Hepatocyte (in vitro differentiated cells): Measurements from ENCODE around the gene RNF212B. TPM values are rescaled to one million over a fixed set of nuclear protein-coding genes. Genes with fewer than 3 reads are reported as not detected.

Experiments used
- DNase-seq: peaks from one replicate; pipeline ENCODE4 v3.0.0-alpha.2; 2016; ENCODE audit warnings: low spot score
- H2AFZ ChIP-seq: fragments of 200-600 bp; sonication (generic); 2 replicates; pipeline ENCODE4 v1.6.0; 2016; ENCODE audit warnings: antibody characterized with exemption, mild to moderate bottlenecking
- H3K27ac ChIP-seq: fragments of 200-600 bp; sonication (generic); 2 replicates; pipeline ENCODE4 v1.5.1; 2016; ENCODE audit warnings: mild to moderate bottlenecking
- H3K27me3 ChIP-seq: fragments of 200-600 bp; sonication (generic); 2 replicates; pipeline ENCODE4 v1.6.1; 2016
- H3K36me3 ChIP-seq: fragments of 200-600 bp; sonication (generic); replicated peaks from 2 replicates; pipeline ENCODE4 v1.5.1; 2016; ENCODE audit warnings: low read depth; ENCODE audit not compliant: insufficient read depth
- H3K4me1 ChIP-seq: fragments of 200-600 bp; sonication (generic); 2 replicates; pipeline ENCODE4 v1.5.1; 2016; ENCODE audit warnings: mild to moderate bottlenecking, moderate library complexity; ENCODE audit not compliant: insufficient read depth
- H3K4me2 ChIP-seq: fragments of 200-600 bp; sonication (generic); 2 replicates; pipeline ENCODE4 v1.6.0; 2016
- H3K4me3 ChIP-seq: fragments of 200-600 bp; sonication (generic); 2 replicates; pipeline ENCODE4 v1.5.1; 2016; ENCODE audit warnings: mild to moderate bottlenecking
- H3K79me2 ChIP-seq: fragments of 200-600 bp; sonication (generic); 2 replicates; pipeline ENCODE4 v1.6.0; 2017; ENCODE audit warnings: mild to moderate bottlenecking
- H3K9me2 ChIP-seq: fragments of 200-600 bp; sonication (generic); replicated peaks from 2 replicates; pipeline ENCODE4 v1.6.0; 2017; ENCODE audit warnings: mild to moderate bottlenecking; ENCODE audit not compliant: insufficient read depth
- H3K9me3 ChIP-seq: fragments of 200-600 bp; sonication (generic); 2 replicates; pipeline ENCODE4 v1.5.1; 2016; ENCODE audit warnings: low read depth, mild to moderate bottlenecking
- H4K20me1 ChIP-seq: fragments of 200-600 bp; sonication (generic); 2 replicates; pipeline ENCODE4 v1.6.0; 2016; ENCODE audit warnings: mild to moderate bottlenecking; ENCODE audit not compliant: insufficient read depth, poor library complexity, severe bottlenecking
- EZH2 ChIP-seq: fragments of 200-600 bp; sonication (generic); IDR thresholded peaks from 2 replicates; pipeline ENCODE4 v1.6.1; 2016; ENCODE audit warnings: antibody characterized with exemption, mild to moderate bottlenecking, borderline replicate concordance
- EZH2phosphoT487 ChIP-seq: fragments of 200-600 bp; sonication (generic); IDR thresholded peaks from one replicate; pipeline ENCODE4 v1.6.1; 2018; ENCODE audit warnings: antibody characterized with exemption, mild to moderate bottlenecking, low read depth, moderate library complexity; ENCODE audit not compliant: unreplicated experiment, severe bottlenecking
- WGBS: methylation state at CpG from one replicate; pipeline ENCODE4 v1.1.6; 2016; ENCODE audit warnings: low lambda C conversion rate; ENCODE audit errors: missing lambda C conversion rate; 5-methylcytosine and 5-hydroxymethylcytosine counted together
- polyA plus RNA-seq: library from polyadenylated mRNA; unstranded; fragments of >200 nt; fragmentation: Nextera tagmentation; extraction: Ambion mirVana; gene quantifications from 2 replicates; pipeline ENCODE4 v1.2.1, GENCODE V29; 2016
- total RNA-seq: library from RNA; depleted of rRNA; stranded (reverse); fragments of >200 nt; gene quantifications from 2 replicates; pipeline ENCODE4 v1.2.3, GENCODE V29; 2014
- TF ChIP-seq, protein P1 (sequence below): fragments of 200-600 bp; sonication (generic); IDR thresholded peaks from 2 replicates; pipeline ENCODE4 v1.5.1; 2016; ENCODE audit warnings: antibody characterized with exemption, mild to moderate bottlenecking; ENCODE audit not compliant: poor library complexity

RNF212B gene
- total and polyA plus RNA-seq, 2 experiments from 2014 or later: 0.17 TPM; not detected in 1

DNA sequence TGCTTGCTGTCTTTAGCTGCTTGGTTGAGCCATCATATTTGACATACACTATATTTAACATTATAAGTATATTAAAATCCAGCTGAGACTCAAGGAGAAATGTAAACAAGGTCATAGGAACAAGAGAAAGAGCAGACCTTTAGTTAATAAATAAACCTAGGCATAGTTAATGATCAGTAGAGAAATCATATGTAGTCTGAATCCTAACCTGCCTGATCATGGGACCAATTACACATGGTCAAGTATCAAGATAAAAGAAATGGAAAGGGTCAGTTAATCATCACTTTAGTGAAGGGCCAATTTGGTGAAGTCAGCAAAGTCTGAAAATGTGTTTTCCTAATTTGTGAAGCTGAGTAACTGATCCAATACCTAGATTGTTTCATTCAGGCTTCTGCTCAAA is 7.5 kb downstream of the RNF212B start:
- no peak for TF ChIP-seq EZH2phosphoT487
- TF ChIP-seq, protein P1, sequence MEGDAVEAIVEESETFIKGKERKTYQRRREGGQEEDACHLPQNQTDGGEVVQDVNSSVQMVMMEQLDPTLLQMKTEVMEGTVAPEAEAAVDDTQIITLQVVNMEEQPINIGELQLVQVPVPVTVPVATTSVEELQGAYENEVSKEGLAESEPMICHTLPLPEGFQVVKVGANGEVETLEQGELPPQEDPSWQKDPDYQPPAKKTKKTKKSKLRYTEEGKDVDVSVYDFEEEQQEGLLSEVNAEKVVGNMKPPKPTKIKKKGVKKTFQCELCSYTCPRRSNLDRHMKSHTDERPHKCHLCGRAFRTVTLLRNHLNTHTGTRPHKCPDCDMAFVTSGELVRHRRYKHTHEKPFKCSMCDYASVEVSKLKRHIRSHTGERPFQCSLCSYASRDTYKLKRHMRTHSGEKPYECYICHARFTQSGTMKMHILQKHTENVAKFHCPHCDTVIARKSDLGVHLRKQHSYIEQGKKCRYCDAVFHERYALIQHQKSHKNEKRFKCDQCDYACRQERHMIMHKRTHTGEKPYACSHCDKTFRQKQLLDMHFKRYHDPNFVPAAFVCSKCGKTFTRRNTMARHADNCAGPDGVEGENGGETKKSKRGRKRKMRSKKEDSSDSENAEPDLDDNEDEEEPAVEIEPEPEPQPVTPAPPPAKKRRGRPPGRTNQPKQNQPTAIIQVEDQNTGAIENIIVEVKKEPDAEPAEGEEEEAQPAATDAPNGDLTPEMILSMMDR: no peak
- TF ChIP-seq EZH2: no peak

DNA sequence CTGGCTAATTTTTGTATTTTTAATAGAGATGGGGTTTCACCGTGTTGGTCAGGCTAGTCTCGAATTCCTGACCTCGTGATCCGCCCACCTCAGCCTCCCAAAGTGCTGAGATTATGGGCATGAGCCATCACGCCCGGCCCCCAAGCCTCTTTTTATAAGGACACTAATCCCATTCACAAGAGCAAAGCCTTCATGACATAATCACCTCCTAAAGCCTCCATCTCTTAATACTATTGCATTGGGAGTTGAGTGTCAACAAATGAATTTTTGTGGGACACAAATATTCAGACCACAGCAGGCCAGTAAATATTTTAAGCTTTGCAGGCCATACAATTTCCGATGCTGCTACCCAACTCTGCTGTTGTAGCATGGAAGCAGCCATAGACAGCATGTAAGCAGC is 10.9 kb downstream of the RNF212B start:
- Histone ChIP-seq H3K36me3 (no peaks in the 10 kb centered on the region), H3K27ac (no peak overlapping the region), H2AFZ (no peak overlapping the region), H3K4me2 (no peak overlapping the region), H4K20me1 (no peaks in the 10 kb centered on the region), H3K9me2 (no peaks in the 10 kb centered on the region), H3K9me3 (no peaks in the 10 kb centered on the region), H3K4me1 (peaks cover 10% of the 10 kb centered on the region), H3K4me3 (no peak overlapping the region), H3K79me2 (no peaks in the 10 kb centered on the region), H3K27me3 (no peaks in the 10 kb centered on the region)
- DNase-seq: no peak
- WGBS: 81% methylated on average over 7 of the region's 7 CpGs
- TF ChIP-seq, protein P1: no peak
- TF ChIP-seq EZH2 (no peak), EZH2phosphoT487 (no peak)

More for the DNA sequence above, 7.5 kb downstream of the RNF212B start:
- Histone ChIP-seq H3K4me1 (peaks cover 10% of the 10 kb centered on the region), H3K9me3 (no peaks in the 10 kb centered on the region), H2AFZ (no peak overlapping the region), H3K36me3 (no peaks in the 10 kb centered on the region), H3K79me2 (no peaks in the 10 kb centered on the region), H3K4me3 (no peak overlapping the region), H3K27ac (peak overlapping the region; percentile 80), H3K4me2 (peak overlapping the region; percentile 22), H4K20me1 (no peaks in the 10 kb centered on the region), H3K27me3 (no peaks in the 10 kb centered on the region), H3K9me2 (no peaks in the 10 kb centered on the region)
- peak; percentile 30 for DNase-seq

DNA sequence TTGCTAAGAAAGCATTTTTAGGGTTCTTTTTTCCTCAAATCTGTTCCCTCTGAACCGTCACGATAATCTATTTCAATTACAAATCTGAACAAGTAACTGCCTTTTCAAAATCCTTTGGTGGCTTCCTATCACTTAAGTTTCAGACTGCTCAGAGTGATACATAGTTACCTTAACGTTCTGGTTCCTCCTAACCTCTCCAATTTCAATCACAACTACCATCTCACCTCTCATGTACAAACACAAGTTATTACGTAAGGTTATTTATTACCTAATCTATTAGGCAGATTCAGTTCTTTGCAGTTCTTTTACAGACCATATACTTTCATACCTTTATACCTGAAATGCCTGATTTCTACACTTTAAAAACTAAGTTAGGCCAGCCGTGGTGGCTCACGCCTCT is 12.1 kb downstream of the RNF212B start:
- no peak for TF ChIP-seq EZH2phosphoT487
- TF ChIP-seq, protein P1: no peak
- no peak for TF ChIP-seq EZH2
- 78% methylated on average over 6 of the region's 6 CpGs for WGBS
- Histone ChIP-seq H3K4me1 (peaks cover 4% of the 10 kb centered on the region), H3K9me2 (no peaks in the 10 kb centered on the region), H3K9me3 (no peaks in the 10 kb centered on the region), H4K20me1 (no peaks in the 10 kb centered on the region), H3K27ac (no peak overlapping the region), H2AFZ (no peak overlapping the region), H3K27me3 (no peaks in the 10 kb centered on the region), H3K36me3 (no peaks in the 10 kb centered on the region), H3K4me3 (no peak overlapping the region), H3K79me2 (no peaks in the 10 kb centered on the region), H3K4me2 (no peak overlapping the region)
- no peak for DNase-seq

DNA sequence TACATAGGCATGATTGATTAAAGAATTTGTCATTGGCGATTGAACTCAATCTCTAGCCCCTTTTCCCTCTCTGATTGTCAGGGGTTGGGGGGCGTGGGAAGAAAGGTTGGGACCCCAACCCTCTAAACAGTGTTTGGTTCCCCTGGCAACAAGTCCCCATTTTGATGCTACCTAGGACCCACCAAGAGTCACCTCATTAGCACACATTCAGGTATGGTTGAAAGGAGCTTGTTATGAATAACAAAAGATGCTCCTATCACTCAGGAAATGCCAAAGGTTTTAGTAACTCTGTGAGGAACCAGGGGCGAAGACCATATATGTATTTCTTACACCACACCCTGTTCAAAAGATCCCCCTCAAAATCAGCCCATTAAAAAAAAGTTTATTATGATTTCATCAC is 14.3 kb downstream of the RNF212B start:
- H2AFZ ChIP-seq: no peak overlapping the region
- no peaks in the 10 kb centered on the region for H3K27me3 ChIP-seq
- H3K4me2 ChIP-seq: no peak overlapping the region
- no peaks in the 10 kb centered on the region for H3K36me3 ChIP-seq
- TF ChIP-seq EZH2phosphoT487: no peak
- TF ChIP-seq, protein P1: no peak
- no peak for TF ChIP-seq EZH2
- no peaks in the 10 kb centered on the region for H3K79me2 ChIP-seq
- 65% methylated on average over 3 of the region's 3 CpGs for WGBS
- H4K20me1 ChIP-seq: no peaks in the 10 kb centered on the region
- no peaks in the 10 kb centered on the region for H3K4me1 ChIP-seq
- H3K9me3 ChIP-seq: no peaks in the 10 kb centered on the region
- no peak for DNase-seq
- H3K27ac ChIP-seq: no peak overlapping the region
- H3K9me2 ChIP-seq: no peaks in the 10 kb centered on the region
- no peak overlapping the region for H3K4me3 ChIP-seq
